Measurements from ENCODE around the gene DNAJB12.
A peak's percentile ranks its signal among the peaks of the same experiment; 100 is the strongest.

The DNAJB12 gene

GRCh38 chr10:72323771-72324191 lies 30.9 kb downstream of the DNAJB12 start:
- Histone ChIP-seq H3K4me1 (peaks cover 0 to 69% (median 52%) of the 10 kb centered on the region in 4 donors), H3K27me3 (no peaks in the 10 kb centered on the region), H3K27ac (peak overlapping the region in 1 of 2 donors; percentile 1), H3K36me3 (no peaks in the 10 kb centered on the region), H3K4me3 (no peak overlapping the region), H3K9me3 (no peaks in the 10 kb centered on the region)
- no peak for DNase-seq
- no peak for TF ChIP-seq CTCF (IDR thresholded peaks at IDR 0.05)
- intact Hi-C loops (cut with DNase I; ENCODE audit: low total_unique reads): loop anchor here (5.0 kb wide), 1 partner anchor 361 kb away; the partner anchor contains the start of gene CHST3

- DNase-seq: no peak
- TF ChIP-seq CTCF (IDR thresholded peaks at IDR 0.05): no peak
- H3K9me3 ChIP-seq: no peaks in the 10 kb centered on the region
- no peaks in the 10 kb centered on the region for H3K36me3 ChIP-seq
- intact Hi-C loops (cut with DNase I; ENCODE audit: low total_unique reads): loop anchor here (5.0 kb wide), 1 partner anchor 361 kb away; the partner anchor contains the start of gene CHST3
- H3K4me1 ChIP-seq: peaks cover 0 to 68% (median 50%) of the 10 kb centered on the region in 4 donors
- H3K4me3 ChIP-seq: no peak overlapping the region
- H3K27me3 ChIP-seq: no peaks in the 10 kb centered on the region
- H3K27ac ChIP-seq: peak overlapping the region; percentile 10 to 85
Measured at GRCh38 chr10:72323108-72323749, 31.5 kb downstream of the DNAJB12 start.

GRCh38 chr10:72322280-72323058 lies 32.2 kb downstream of the DNAJB12 start:
- no peak for TF ChIP-seq CTCF (IDR thresholded peaks at IDR 0.05)
- no peaks in the 10 kb centered on the region for H3K36me3 ChIP-seq
- peaks cover 0 to 60% (median 43%) of the 10 kb centered on the region in 4 donors for H3K4me1 ChIP-seq
- H3K27me3 ChIP-seq: no peaks in the 10 kb centered on the region
- no peak overlapping the region for H3K4me3 ChIP-seq
- intact Hi-C loops (cut with DNase I; ENCODE audit: low total_unique reads): loop anchor here (5.0 kb wide), 1 partner anchor 360 kb away; the partner anchor contains the start of gene CHST3
- H3K27ac ChIP-seq: peak overlapping the region; percentile 10 to 85
- H3K9me3 ChIP-seq: no peaks in the 10 kb centered on the region
- DNase-seq: no peak

- intact Hi-C loops (cut with DNase I; ENCODE audit: low total_unique reads): loop anchor here (5.0 kb wide), 1 partner anchor 360 kb away; the partner anchor contains the start of gene CHST3
- Histone ChIP-seq H3K36me3 (no peaks in the 10 kb centered on the region), H3K9me3 (no peaks in the 10 kb centered on the region), H3K4me1 (peaks cover 0 to 63% (median 45%) of the 10 kb centered on the region in 4 donors), H3K4me3 (no peak overlapping the region), H3K27me3 (no peaks in the 10 kb centered on the region), H3K27ac (peak overlapping the region; percentile 10 to 85)
- no peak for TF ChIP-seq CTCF (IDR thresholded peaks at IDR 0.05)
- DNase-seq: no peak
Measured at GRCh38 chr10:72322030-72322279, 32.8 kb downstream of the DNAJB12 start.

GRCh38 chr10:72321248-72322029 lies 33.3 kb downstream of the DNAJB12 start:
- no peak for DNase-seq
- H3K4me3 ChIP-seq: no peak overlapping the region
- TF ChIP-seq CTCF (IDR thresholded peaks at IDR 0.05): no peak
- peak overlapping the region; percentile 84 to 85 for H3K27ac ChIP-seq
- no peaks in the 10 kb centered on the region for H3K36me3 ChIP-seq
- no peaks in the 10 kb centered on the region for H3K9me3 ChIP-seq
- H3K27me3 ChIP-seq: no peaks in the 10 kb centered on the region
- intact Hi-C loops (cut with DNase I; ENCODE audit: low total_unique reads): loop anchor here (5.0 kb wide), 1 partner anchor 359 kb away; the partner anchor contains the start of gene CHST3
- H3K4me1 ChIP-seq: peaks cover 0 to 68% (median 50%) of the 10 kb centered on the region in 4 donors

Data from tibial artery (tissue), 4 donors.